UCSD-AML1 (cell line): ENCODE measurements around the gene ANTXR1.
"Not testable (repeated sequence)": the region's sequence is repeated elsewhere in the genome, so short reads cannot be mapped to it uniquely, and the experiment has no call there.

Experiments
- DNase-seq: peaks from one replicate; lab custom pipeline; 2025; ENCODE audit not compliant: unreplicated experiment; lab: John Stamatoyannopoulos, UW

Gene ANTXR1

GRCh38 chr2:69225933-69226332 is 213.0 kb downstream of the ANTXR1 start:
- DNase-seq, result no peak

- DNase-seq, result no peak
These were observed 213.9 kb downstream of the ANTXR1 start for GRCh38 chr2:69226903-69227302.

DNA sequence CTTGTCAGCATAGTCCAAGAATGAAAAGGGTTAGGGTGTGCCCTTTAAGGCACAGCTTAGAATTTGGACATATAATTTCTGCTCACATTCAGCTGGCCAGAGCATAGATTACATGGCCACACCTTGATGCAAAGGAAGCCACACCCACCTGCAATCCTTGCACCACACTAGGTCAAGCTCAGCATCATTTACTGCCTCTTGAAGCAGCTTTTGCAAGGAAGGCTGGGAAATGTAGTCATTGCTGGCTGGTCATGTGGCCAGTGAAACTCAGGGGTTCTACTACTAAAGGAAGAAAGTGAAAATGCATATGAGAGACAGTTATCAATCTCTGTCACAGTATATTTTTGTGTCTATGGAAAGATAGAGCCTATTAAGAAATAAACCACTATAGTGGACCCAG is 214.7 kb downstream of the ANTXR1 start:
- no peak for DNase-seq

GRCh38 chr2:69230946-69231345 is 218.0 kb downstream of the ANTXR1 start:
- not testable (repeated sequence) for DNase-seq

DNA sequence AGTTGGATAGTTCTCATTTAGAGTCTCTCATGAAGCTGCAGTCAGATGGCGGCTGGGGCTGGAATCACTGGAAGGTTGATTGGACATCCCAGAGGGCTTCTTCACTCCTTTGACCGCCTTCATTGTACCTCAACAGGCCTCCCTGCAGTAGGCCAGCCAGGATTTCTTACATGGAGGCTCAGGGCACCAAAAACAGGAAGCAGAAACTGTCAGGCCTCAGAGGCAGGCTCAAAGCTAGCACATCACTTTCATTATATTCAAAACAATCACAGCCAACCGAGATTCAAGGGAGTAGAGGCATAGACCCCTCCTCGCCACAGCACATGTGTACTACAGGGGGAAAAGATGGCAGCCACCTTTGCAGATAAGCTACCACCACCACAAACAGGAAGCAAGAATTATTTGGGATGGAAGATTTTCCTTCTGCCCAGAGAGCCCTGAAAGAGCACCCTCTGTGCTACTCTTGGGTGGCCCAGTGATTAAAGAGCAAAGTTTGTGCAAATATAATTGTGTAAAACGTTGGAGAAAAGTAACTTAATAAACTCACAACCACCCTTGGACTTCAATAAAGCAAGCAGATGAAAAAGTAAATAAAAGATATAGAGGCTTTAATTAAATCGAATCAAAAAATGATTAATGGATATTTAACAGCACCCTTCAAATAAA is 218.8 kb downstream of the ANTXR1 start:
- DNase-seq, result no peak

GRCh38 chr2:69235835-69236234 is 222.9 kb downstream of the ANTXR1 start:
- not testable (repeated sequence) for DNase-seq

- no peak for DNase-seq
These were observed 224.2 kb downstream of the ANTXR1 start for GRCh38 chr2:69237070-69237670.

- DNase-seq, result no peak
These were observed 225.6 kb downstream of the ANTXR1 start for GRCh38 chr2:69238449-69239031.

DNA sequence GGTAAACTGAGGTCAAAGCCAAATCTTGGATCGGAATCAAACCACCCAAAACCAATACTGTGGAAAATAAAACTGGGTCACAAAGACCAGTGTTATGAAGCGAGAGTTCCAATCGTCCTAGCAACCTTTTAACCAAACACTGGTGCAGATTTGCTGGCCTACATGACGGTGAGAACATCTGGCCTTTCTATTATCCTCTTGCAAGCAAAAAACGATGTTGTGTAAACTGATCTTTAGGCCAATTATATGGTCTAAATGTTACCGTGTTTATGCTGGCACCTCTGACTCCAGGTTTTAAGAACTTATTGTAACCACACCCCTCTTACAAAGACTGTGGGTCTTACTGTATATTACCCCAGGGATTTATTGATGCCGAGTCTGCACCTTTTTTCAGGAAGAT is 228.1 kb downstream of the ANTXR1 start:
- no peak for DNase-seq

- no peak for DNase-seq
These were observed 228.9 kb downstream of the ANTXR1 start for GRCh38 chr2:69241664-69242514.

DNA sequence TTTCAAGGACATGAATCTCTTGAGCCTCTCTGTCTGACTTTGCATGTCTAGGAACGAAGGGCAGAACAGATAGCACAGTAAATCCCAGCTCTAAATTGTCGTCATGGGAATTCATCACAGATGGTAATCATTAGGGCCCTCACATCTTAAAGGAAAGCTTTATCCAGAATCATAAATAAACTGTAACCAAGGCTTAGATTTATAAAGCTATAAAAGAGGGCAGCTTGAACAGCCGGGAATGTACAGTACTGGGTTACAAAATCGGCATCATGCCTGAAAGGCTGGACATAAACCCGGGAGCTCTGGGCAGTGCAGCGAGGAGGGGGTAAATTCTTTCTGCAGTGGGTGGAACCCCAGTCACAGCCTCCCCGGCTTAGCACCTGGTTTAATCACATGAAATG is 229.7 kb downstream of the ANTXR1 start:
- DNase-seq, result no peak

DNA sequence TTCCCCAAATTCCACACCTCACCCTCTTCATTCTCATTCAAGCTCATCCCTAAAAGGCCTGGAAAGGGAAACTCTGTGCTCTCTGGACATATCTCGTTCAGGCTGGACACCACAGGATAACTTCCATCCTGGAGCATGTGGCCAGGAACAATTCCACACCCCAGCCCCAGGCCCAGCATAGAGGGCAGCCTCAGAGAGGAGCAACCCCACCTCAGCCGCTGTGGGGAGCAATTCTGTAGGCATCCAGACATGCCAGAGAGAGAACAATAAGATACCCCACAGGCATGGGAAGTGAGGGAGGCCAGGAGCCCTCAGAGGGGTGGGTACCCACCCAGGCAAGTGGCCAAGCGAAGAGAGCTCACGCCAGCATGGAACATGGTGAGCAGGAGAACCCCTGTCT is 230.7 kb downstream of the ANTXR1 start:
- DNase-seq, result no peak

DNA sequence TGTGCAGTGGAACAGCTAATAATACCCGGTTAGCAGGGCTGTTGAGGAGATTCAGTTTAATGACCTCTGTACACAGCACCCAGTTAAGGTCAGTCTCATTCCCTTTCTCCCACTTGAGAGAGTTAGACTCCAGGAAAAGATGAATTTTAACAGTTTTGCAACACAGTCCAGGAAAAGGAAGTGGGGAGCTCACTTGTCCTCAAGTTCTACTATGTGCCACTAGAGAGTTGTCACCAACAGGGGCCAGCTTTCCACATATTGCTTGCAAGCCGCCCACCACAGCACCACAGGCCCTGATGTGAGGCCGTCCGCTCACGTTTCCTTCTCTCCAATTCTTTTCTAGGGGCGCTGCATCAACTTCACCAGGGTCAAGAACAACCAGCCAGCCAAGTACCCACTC is 231.9 kb downstream of the ANTXR1 start:
- no peak for DNase-seq

- no peak for DNase-seq
These were observed 234.6 kb downstream of the ANTXR1 start for GRCh38 chr2:69247583-69247982.

GRCh38 chr2:69248232-69248631 is 235.3 kb downstream of the ANTXR1 start:
- no peak for DNase-seq

GRCh38 chr2:69250981-69251380 is 238.0 kb downstream of the ANTXR1 start:
- DNase-seq, result no peak

- DNase-seq, result no peak
These were observed 239.0 kb downstream of the ANTXR1 start for GRCh38 chr2:69251943-69252342.

GRCh38 chr2:69253112-69253511 is 240.1 kb downstream of the ANTXR1 start:
- DNase-seq, result no peak

DNA sequence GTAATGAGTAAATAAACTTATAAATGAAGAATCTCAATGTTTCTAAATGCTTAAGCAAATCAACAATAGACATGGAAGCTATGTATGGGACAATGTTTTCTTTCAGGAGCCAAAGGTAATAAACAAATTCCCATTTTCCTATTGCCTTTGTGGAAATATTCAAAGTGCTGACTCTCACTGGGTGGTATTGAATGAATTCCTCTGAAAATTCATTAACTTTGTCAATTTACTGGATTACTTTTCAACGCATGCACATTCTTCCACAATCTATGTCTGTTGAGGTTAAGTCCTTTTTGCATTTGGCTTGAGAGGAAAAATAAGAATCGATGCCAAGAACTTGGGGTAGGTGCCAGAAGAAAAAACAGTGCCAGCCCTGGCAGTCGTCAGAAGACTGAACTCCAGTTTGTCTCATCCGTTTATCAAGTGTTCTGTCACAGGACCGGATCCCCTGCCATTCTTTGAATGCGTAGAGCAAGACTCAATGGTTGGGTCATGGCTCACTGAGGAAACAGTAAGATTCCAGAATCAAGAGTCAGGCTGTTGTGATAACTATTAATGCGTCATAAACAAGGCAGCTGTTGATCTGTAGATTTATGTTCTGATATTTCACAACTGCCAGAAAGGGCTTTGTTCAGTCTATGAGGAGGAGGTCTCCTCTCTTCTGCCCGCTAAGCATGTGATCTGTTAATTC is 240.8 kb downstream of the ANTXR1 start:
- DNase-seq, result no peak

DNA sequence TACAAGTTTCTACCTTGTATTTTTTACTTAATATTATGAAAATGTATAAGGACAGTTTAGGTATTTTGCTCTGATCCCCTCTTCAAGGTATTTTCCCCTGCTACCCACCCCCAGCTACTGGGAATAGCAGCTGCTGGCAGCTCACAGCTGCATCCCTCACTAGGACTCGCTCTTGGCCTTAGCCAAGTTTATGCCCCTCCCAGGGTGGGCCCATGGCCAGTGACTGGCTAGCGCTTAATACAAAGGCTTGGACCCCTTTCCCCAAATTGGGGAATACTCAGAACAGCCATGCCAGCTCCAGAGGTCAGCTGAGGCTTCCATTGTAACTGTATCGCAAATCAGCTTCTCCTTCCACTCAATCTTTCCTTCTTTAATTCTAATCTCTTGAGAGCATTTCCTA is 242.8 kb downstream of the ANTXR1 start:
- DNase-seq, result no peak

DNA sequence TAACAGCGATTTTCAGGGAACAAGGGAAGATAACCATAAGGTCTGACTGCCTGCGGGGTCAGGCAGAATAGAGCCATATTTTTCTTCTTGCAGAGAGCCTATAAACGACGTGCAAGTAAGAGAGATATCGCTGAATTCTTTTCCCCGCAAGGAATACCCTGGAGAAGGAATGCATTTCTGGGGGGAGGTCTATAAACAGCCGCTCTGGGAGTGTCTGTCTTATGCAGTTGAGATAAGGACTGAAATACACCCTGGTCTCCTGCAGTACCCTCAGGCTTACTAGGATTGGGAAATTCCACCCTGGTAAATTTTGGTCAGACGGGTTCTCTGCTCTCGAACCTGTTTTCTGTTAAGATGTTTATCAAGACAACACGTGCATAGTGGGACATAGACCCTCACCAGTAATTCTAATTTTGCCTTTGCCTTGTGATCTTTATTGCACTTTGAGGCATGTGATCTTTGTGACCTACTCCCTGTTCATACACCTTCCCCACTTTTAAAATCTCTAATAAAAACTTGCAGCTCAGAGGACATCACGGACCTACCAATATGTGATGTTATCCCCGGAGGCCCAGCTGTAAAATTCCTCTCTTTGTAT is 247.1 kb downstream of the ANTXR1 start:
- not testable (repeated sequence) for DNase-seq
